ENCODE measurements around the gene PPP1R1B. TPM values are rescaled to one million over a fixed set of nuclear protein-coding genes. Genes with fewer than 3 reads are reported as not detected.

PPP1R1B gene
- total and polyA plus RNA-seq, 12 donors = 0.28 to 2.1 (median 0.66) TPM; not detected in 1

DNA sequence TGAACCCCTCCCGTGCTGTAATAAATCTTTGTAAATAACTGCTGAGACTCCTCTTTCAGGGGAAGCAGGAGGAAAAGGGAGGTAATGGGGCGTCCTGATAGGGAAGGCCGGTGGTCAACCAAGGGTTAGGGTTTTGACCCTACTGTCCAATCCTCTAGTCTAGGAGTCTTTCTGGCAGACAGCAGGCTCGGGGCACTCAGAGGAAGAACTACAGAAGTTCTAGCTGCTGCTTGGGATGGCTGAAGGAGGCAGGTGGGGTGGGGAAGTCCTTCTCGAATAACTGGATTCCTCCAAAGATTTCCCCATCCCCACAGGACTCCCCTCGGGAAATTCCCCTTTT is 9.8 kb downstream of the PPP1R1B start:
- 31 to 32% methylated on average over 6 of the region's 6 CpGs for WGBS, 2 donors
- intact Hi-C loops (cut with DNase I) = loop anchor here in 4 of 10 donors (2.0 to 5.0 kb wide), 3 partner anchors 32 to 116 kb away; partner anchors contain the start of gene PNMT (in 1 of the 4)

DNA sequence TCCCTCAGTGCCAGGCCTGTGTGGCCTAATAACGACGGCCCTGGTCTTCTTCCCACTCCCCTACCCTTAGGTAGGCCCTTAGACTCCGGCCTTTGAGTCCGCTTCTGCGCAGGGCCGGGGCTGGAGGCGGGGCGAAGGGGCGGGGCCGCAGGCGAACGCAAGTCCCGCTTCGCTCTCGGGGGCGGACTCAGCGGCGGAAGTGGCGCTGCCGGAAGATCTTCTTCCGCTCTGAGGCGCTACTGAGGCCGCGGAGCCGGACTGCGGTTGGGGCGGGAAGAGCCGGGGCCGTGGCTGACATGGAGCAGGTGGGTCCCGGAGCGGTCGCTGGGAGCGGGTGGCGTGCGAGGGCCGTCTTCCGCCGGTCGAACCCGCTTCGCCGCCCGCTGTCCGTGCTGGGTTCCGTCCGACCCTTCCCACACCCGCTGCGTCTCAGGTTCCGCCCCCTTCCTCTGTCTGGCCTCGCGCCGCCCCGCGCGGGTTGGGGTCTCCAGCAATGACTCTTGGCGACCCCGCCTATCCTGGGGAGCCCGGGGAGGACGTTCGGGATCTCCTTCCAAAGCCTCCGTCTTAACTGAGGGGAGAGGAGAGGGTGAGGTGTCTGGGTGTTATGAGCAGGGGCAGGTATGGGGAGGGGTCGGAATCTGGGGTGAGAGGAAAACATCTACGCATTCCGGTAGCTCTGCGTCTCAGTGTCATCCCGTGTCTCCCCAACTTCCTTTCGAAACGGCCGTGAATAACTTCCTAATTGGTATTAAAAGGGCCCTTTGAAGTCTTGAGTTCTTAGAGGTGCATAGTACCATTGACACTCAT is 10.4 kb downstream of the PPP1R1B start, which contains the start of gene STARD3:
Gene STARD3, plus strand, starts transcription at position 218 of the 810 bp plus-strand sequence. CDS start 16,388 bp downstream, outside the sequence.
- Histone ChIP-seq H3K4me1 (peaks cover 11 to 73% (median 55%) of the 10 kb centered on the region in 9 donors), H3K9me3 (no peaks in the 10 kb centered on the region), H3K27me3 (peaks cover 0 to 3% (median 0%) of the 10 kb centered on the region in 7 donors), H3K27ac (peak within 1 kb of the TSS; percentile 62 to 99 (median 92)), H3K4me3 (peak within 1 kb of the TSS; percentile 56 to 98 (median 82)), H3K36me3 (no peaks in the 10 kb centered on the region)
- TF ChIP-seq, protein P1, sequence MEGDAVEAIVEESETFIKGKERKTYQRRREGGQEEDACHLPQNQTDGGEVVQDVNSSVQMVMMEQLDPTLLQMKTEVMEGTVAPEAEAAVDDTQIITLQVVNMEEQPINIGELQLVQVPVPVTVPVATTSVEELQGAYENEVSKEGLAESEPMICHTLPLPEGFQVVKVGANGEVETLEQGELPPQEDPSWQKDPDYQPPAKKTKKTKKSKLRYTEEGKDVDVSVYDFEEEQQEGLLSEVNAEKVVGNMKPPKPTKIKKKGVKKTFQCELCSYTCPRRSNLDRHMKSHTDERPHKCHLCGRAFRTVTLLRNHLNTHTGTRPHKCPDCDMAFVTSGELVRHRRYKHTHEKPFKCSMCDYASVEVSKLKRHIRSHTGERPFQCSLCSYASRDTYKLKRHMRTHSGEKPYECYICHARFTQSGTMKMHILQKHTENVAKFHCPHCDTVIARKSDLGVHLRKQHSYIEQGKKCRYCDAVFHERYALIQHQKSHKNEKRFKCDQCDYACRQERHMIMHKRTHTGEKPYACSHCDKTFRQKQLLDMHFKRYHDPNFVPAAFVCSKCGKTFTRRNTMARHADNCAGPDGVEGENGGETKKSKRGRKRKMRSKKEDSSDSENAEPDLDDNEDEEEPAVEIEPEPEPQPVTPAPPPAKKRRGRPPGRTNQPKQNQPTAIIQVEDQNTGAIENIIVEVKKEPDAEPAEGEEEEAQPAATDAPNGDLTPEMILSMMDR (IDR thresholded peaks at IDR 0.05) = peak in 5 of 9 donors; percentile 19 to 46 (median 31)
- 0% methylated on average over 57 to 69 of the region's 69 CpGs for WGBS, 2 donors
- intact Hi-C loops (cut with DNase I) = loop anchor here in 4 of 10 donors (2.0 to 5.0 kb wide), 3 partner anchors 32 to 115 kb away; partner anchors contain the start of gene PNMT (in 1 of the 4)
- peak; percentile 94 to 98 (median 96) for ATAC-seq
- DNase-seq = peak; percentile 93 to 94

More for the DNA sequence above, 9.8 kb downstream of the PPP1R1B start:
- TF ChIP-seq, protein P1 (IDR thresholded peaks at IDR 0.05) = no peak
- Histone ChIP-seq H3K4me1 (peaks cover 7 to 67% (median 51%) of the 10 kb centered on the region in 9 donors), H3K9me3 (no peaks in the 10 kb centered on the region), H3K36me3 (no peaks in the 10 kb centered on the region), H3K27ac (peak overlapping the region; percentile 62 to 99 (median 92)), H3K27me3 (peaks cover 0 to 8% (median 0%) of the 10 kb centered on the region in 7 donors), H3K4me3 (peak overlapping the region; percentile 56 to 98 (median 82))
- peak in 2 of 8 donors; percentile 7 to 9 for ATAC-seq
- no peak for DNase-seq

DNA sequence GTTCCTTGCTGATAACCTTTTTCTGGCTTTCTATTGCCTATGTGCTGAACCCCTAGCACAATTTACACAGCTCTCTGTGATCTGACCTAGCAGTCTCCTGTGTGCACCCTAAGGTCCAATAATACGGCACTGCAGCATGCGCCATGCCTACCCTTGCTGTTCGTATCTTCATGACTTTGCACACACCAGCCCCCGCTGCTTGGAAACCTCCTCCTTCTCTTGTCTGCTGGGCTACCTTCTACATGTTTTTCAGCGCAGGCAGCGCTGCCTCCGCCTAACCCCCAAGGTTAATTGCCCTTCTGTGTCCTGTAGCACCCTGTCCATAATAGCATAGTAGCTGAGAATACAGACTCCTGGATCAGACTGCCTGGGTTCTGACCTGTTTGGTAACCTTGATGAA is 11.6 kb downstream of the PPP1R1B start:
- 91 to 98% methylated on average over 7 of the region's 7 CpGs for WGBS, 2 donors
- Histone ChIP-seq H3K4me3 (peak overlapping the region in 7 of 10 donors; percentile 74 to 98 (median 93)), H3K27ac (no peak overlapping the region), H3K9me3 (no peaks in the 10 kb centered on the region), H3K27me3 (no peaks in the 10 kb centered on the region), H3K4me1 (peaks cover 16 to 84% (median 62%) of the 10 kb centered on the region in 9 donors), H3K36me3 (no peaks in the 10 kb centered on the region)
- TF ChIP-seq, protein P1 (IDR thresholded peaks at IDR 0.05) = no peak
- no peak for DNase-seq
- no peak for ATAC-seq
- intact Hi-C loops (cut with DNase I) = loop anchor here in 3 of 10 donors (5.0 kb wide), 2 partner anchors 34 to 114 kb away; no protein-coding TSS in a partner anchor

DNA sequence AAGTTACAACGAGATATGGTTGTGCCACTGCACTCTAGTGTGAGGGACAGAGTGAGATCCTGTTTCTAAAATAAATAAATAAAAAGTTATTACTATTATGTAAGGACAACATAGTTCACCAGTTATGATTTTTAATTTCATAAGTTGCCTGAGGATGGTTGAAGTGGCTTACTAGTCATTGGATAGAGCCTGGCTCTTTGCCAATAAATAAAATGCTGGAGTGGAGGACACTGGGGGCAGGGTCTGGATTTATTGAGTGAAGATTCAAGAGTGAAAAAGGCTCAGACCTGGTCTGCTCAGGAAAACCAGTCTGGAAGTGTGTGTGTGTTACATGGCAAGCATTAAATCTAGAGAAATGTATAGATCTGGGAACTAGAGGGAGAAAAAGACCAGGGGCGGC is 12.3 kb downstream of the PPP1R1B start:
- H3K27ac ChIP-seq = no peak overlapping the region
- intact Hi-C loops (cut with DNase I) = loop anchor here in 3 of 10 donors (5.0 kb wide), 2 partner anchors 33 to 113 kb away; no protein-coding TSS in a partner anchor
- no peaks in the 10 kb centered on the region for H3K27me3 ChIP-seq
- H3K4me3 ChIP-seq = no peak overlapping the region
- H3K36me3 ChIP-seq = no peaks in the 10 kb centered on the region
- ATAC-seq (no peak), DNase-seq (no peak)
- TF ChIP-seq, protein P1 (IDR thresholded peaks at IDR 0.05) = no peak
- 83 to 84% methylated on average over 2 of the region's 2 CpGs for WGBS, 2 donors
- H3K4me1 ChIP-seq = peaks cover 16 to 90% (median 66%) of the 10 kb centered on the region in 9 donors
- no peaks in the 10 kb centered on the region for H3K9me3 ChIP-seq
